HCT116 (cell line): ENCODE measurements around the gene LRBA. TPM values are rescaled to one million over a fixed set of nuclear protein-coding genes. Genes with fewer than 3 reads are reported as not detected.

ENCODE experiments used
- ATAC-seq: fragments of 200-7000 bp; cut with Tn5 transposase; 2 replicates; pipeline ENCODE4 v1.9.1; 2020; ENCODE audit warnings: mild to moderate bottlenecking, moderate library complexity
- BruUV-seq: library from RNA; stranded (reverse); fragments of 400-500 nt; replicated peaks from 2 replicates; lab custom pipeline; 2021; lab: Mats Ljungman, UMichigan
- CTCF ChIA-PET: fragments of 300-600 bp; sonication (Branson Sonifier 250); formaldehyde crosslinking; loops from one replicate; lab custom pipeline; 2021; ENCODE audit warnings: antibody characterized with exemption; lab: Charles Lee
- POLR2A ChIA-PET: fragments of 300-600, 350-600 bp; sonication (Branson Sonifier 250); formaldehyde crosslinking; loops from one replicate; lab custom pipeline; 2021; ENCODE audit warnings: antibody characterized with exemption; lab: Charles Lee
- RAD21 ChIA-PET, 2 experiments: fragments of 300-600 bp; sonication (Branson Sonifier 250); formaldehyde crosslinking; loops; one replicate each; lab custom pipeline; 2023; ENCODE audit warnings: low total read pairs in 2 of 2; ENCODE audit not compliant: uncharacterized antibody in 2 of 2, unreplicated experiment in 2 of 2, low non-redundant PET in 1 of 2; lab: Charles Lee
- DNase-seq: peaks from one replicate; pipeline ENCODE4 v3.0.0-alpha.2; 2010; ENCODE audit warnings: low read depth, low spot score
- H2AFZ ChIP-seq: fragments of 200-600 bp; shearing (Covaris generic), sonication (generic); 2 replicates; pipeline ENCODE4 v1.6.1; 2017; ENCODE audit warnings: low read depth, mixed run types, mixed read lengths, antibody characterized with exemption, low read length; ENCODE audit not compliant: poor library complexity, severe bottlenecking
- H3K27ac ChIP-seq: 2 replicates; pipeline ENCODE4 v1.5.1; 2012; ENCODE audit warnings: low read depth, low read length
- H3K27me3 ChIP-seq: fragments of 200-600 bp; sonication (generic); 2 replicates; pipeline ENCODE4 v1.6.1; 2016; ENCODE audit warnings: mixed run types, low read length, mixed read lengths; ENCODE audit not compliant: insufficient read depth
- H3K36me3 ChIP-seq, 2 experiments: fragments of 200-500 bp in 1 of 2; fragments of 200-600 bp in 1 of 2; sonication (Bioruptor generic) in 1 of 2; sonication (generic) in 1 of 2; 2 replicates each; pipeline versions ENCODE4 v1.5.1 to v1.6.1; 2014 to 2016; ENCODE audit warnings: low read length in 2 of 2, inconsistent platforms in 1 of 2, mixed read lengths in 1 of 2, mixed run types in 1 of 2; ENCODE audit not compliant: insufficient read depth in 2 of 2, control insufficient read depth in 1 of 2
- H3K4me1 ChIP-seq, 2 experiments: fragments of 200-600 bp in 1 of 2; sonication (generic) in 1 of 2; 2 replicates each; pipeline versions ENCODE4 v1.5.1 to v1.6.1; 2012 to 2017; ENCODE audit warnings: low read length in 2 of 2, inconsistent platforms in 1 of 2, mild to moderate bottlenecking in 1 of 2, mixed read lengths in 1 of 2, mixed run types in 1 of 2, moderate library complexity in 1 of 2; ENCODE audit not compliant: insufficient read depth in 2 of 2, control insufficient read depth in 1 of 2
- H3K4me2 ChIP-seq: fragments of 200-600 bp; sonication (generic); 2 replicates; pipeline ENCODE4 v1.6.1; 2017; ENCODE audit warnings: mixed run types, low read length, mixed read lengths
- H3K4me3 ChIP-seq, 2 experiments: fragments of 200-600 bp in 1 of 2; sonication (generic) in 1 of 2; replicated peaks in 1 of 2; 2 replicates each; pipeline ENCODE4 v1.5.1; 2011 to 2016; ENCODE audit warnings: low read length in 2 of 2, control low read depth in 1 of 2, low read depth in 1 of 2, mild to moderate bottlenecking in 1 of 2, mixed read lengths in 1 of 2, mixed run types in 1 of 2
- H3K79me2 ChIP-seq: fragments of 200-600 bp; sonication (generic); 2 replicates; pipeline ENCODE4 v1.6.1; 2017; ENCODE audit warnings: mild to moderate bottlenecking, mixed run types, low read length, moderate library complexity, mixed read lengths; ENCODE audit not compliant: insufficient read depth
- H3K9ac ChIP-seq: fragments of 200-600 bp; sonication (generic); 2 replicates; pipeline ENCODE4 v1.6.1; 2016; ENCODE audit warnings: low read length, mixed read lengths
- H3K9me2 ChIP-seq: fragments of 200-600 bp; sonication (generic), shearing (Covaris generic); 2 replicates; pipeline ENCODE4 v1.6.1; 2017; ENCODE audit warnings: mixed run types, mild to moderate bottlenecking, moderate library complexity; ENCODE audit not compliant: insufficient read depth
- H3K9me3 ChIP-seq, 2 experiments: fragments of 200-500 bp in 1 of 2; fragments of 200-600 bp in 1 of 2; sonication (Bioruptor generic) in 1 of 2; sonication (generic) in 1 of 2; 2 replicates each; pipeline ENCODE4 v1.6.1; 2014 to 2017; ENCODE audit warnings: low read length in 2 of 2, mixed read lengths in 2 of 2, inconsistent platforms in 1 of 2, low read depth in 1 of 2, mild to moderate bottlenecking in 1 of 2, mixed run types in 1 of 2, moderate library complexity in 1 of 2; ENCODE audit not compliant: control insufficient read depth in 1 of 2, insufficient read depth in 1 of 2
- H4K20me1 ChIP-seq: fragments of 200-600 bp; sonication (generic), shearing (Covaris generic); 2 replicates; pipeline ENCODE4 v1.6.1; 2017; ENCODE audit warnings: mixed run types, mild to moderate bottlenecking, moderate library complexity; ENCODE audit not compliant: insufficient read depth
- CBX3 ChIP-seq: IDR thresholded peaks from 2 replicates; pipeline ENCODE4 v1.6.1; 2012; ENCODE audit warnings: low read depth
- CEBPB ChIP-seq: IDR thresholded peaks from 2 replicates; pipeline ENCODE4 v1.6.1; 2012; ENCODE audit warnings: low read depth
- EGR1 ChIP-seq: IDR thresholded peaks from 2 replicates; pipeline ENCODE4 v1.6.1; 2012; ENCODE audit warnings: low read depth
- POLR2A ChIP-seq: IDR thresholded peaks from 2 replicates; pipeline ENCODE4 v1.7.0; 2011; ENCODE audit warnings: borderline replicate concordance; ENCODE audit not compliant: insufficient read depth, insufficient read length; ENCODE audit errors: extremely low read depth
- REST ChIP-seq: IDR thresholded peaks from 2 replicates; pipeline ENCODE4 v1.6.1; 2012; ENCODE audit warnings: low read depth
- SRF ChIP-seq: IDR thresholded peaks from 2 replicates; pipeline ENCODE4 v1.6.1; 2012; ENCODE audit warnings: low read depth
- ZBTB33 ChIP-seq: IDR thresholded peaks from 2 replicates; pipeline ENCODE4 v1.6.1; 2011; ENCODE audit warnings: mild to moderate bottlenecking, low read length, moderate library complexity; ENCODE audit not compliant: insufficient replicate concordance; ENCODE audit errors: extremely low read depth
- ZFX ChIP-seq: fragments of 450-650 bp; IDR thresholded peaks from 2 replicates; pipeline ENCODE4 v1.6.1; 2017
- ZNF274 ChIP-seq: fragments of 200-500 bp; sonication (Bioruptor generic); IDR thresholded peaks from 2 replicates; pipeline ENCODE4 v1.6.1; 2014; ENCODE audit warnings: mild to moderate bottlenecking, low read depth, low read length, inconsistent platforms
- intact Hi-C: fragments of 100-400 bp; cut with micrococcal nuclease; formaldehyde crosslinking; loops from 2 replicates; pipeline ENCODE4 v1.10.0; 2022
- total RNA-seq: library from RNA; stranded (reverse); gene quantifications from one replicate; pipeline ENCODE4 v1.2.1, GENCODE V29; 2021; ENCODE audit not compliant: unreplicated experiment
- TF ChIP-seq, protein P1 (sequence below): IDR thresholded peaks from 2 replicates; pipeline ENCODE4 v1.6.1; 2012

LRBA gene
- total RNA-seq, 1 experiment from 2014 or later: 79.8 TPM

DNA sequence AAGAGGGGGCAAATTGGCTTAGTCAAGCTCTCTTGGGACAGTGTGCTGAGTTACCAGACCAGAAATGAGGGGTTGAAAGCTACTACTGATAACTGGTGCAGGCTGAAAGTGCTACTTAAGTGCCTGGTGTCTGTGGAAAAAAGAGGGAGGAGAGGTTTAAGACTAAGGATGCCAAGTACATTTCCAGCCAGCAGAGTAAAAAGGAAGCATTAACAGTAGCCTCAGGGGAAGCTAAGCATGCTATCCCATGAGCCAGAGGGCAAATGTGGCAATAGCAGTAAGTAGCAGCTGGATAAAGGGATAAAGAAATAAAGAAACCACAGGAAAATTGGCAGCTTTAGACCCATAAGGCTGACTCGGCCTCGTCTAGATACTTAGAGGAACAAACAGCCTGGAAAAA is 629.5 kb downstream of the LRBA start:
- no TSS peak for BruUV-seq
- ATAC-seq (no peak; the same call in 1 of the 2 replicates), DNase-seq (no peak)
- RAD21 ChIA-PET: no interaction called here
- TF ChIP-seq SRF (no peak), ZNF274 (no peak), POLR2A (no peak), REST (no peak), ZFX (no peak)
- no peak overlapping the region for H2AFZ ChIP-seq
- H3K27ac ChIP-seq: no peak overlapping the region
- CTCF ChIA-PET: no interaction called here
- POLR2A ChIA-PET: no interaction called here
- H3K9me3 ChIP-seq: no peaks in the 10 kb centered on the region
- H3K36me3 ChIP-seq: no peaks in the 10 kb centered on the region
- H3K9me2 ChIP-seq: no peaks in the 10 kb centered on the region
- no peak overlapping the region for H3K4me3 ChIP-seq
- H3K4me2 ChIP-seq: no peak overlapping the region
- H3K79me2 ChIP-seq: no peaks in the 10 kb centered on the region
- no peak overlapping the region for H3K9ac ChIP-seq
- H4K20me1 ChIP-seq: no peaks in the 10 kb centered on the region
- no peaks in the 10 kb centered on the region for H3K4me1 ChIP-seq
- no peaks in the 10 kb centered on the region for H3K27me3 ChIP-seq
- intact Hi-C loops: no loop called here

DNA sequence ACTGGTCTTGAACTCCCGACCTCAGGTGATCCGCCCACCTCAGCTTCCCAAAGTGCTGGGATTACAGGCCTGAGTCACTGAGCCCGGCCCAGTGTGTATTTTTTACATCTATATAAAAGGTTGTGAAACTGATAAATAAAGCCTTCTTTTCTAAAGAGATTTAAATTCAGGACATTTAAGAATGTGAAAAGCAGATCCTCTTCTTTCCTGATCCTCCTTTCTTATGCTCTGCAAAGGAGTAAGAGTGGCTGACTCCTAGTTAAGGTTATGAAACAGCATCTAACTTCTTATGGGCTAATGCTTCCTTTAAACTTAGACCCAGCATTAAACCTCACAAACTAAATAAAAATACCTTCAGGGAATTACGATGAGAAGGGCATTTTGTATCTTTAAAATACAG is 630.8 kb downstream of the LRBA start:
- H3K4me2 ChIP-seq: no peak overlapping the region
- no peak for ATAC-seq
- CTCF ChIA-PET: no interaction called here

More for the DNA sequence above, 630.8 kb downstream of the LRBA start:
- Histone ChIP-seq H3K4me1 (no peaks in the 10 kb centered on the region), H3K27ac (no peak overlapping the region), H3K79me2 (no peaks in the 10 kb centered on the region), H3K4me3 (no peak overlapping the region), H2AFZ (no peak overlapping the region), H3K9ac (no peak overlapping the region), H3K27me3 (no peaks in the 10 kb centered on the region), H3K9me2 (no peaks in the 10 kb centered on the region), H3K36me3 (no peaks in the 10 kb centered on the region), H4K20me1 (no peaks in the 10 kb centered on the region), H3K9me3 (no peaks in the 10 kb centered on the region)
- BruUV-seq: no TSS peak
- ChIA-PET POLR2A (no interaction called here), RAD21 (no interaction called here)
- intact Hi-C loops: no loop called here
- no peak for TF ChIP-seq ZBTB33
- no peak for TF ChIP-seq EGR1
- no peak for TF ChIP-seq CBX3
- no peak for TF ChIP-seq CEBPB
- TF ChIP-seq, protein P1, sequence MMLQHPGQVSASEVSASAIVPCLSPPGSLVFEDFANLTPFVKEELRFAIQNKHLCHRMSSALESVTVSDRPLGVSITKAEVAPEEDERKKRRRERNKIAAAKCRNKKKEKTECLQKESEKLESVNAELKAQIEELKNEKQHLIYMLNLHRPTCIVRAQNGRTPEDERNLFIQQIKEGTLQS: no peak
- no peak for DNase-seq
